ENCODE results near the gene ALPK3. TPM values are rescaled to one million over a fixed set of nuclear protein-coding genes. Genes with fewer than 3 reads are reported as not detected.
A peak's percentile ranks its signal among the peaks of the same experiment; 100 is the strongest.

The ALPK3 gene
- total RNA-seq, 2 experiments from 2014 or later, result 0.05 TPM

DNA sequence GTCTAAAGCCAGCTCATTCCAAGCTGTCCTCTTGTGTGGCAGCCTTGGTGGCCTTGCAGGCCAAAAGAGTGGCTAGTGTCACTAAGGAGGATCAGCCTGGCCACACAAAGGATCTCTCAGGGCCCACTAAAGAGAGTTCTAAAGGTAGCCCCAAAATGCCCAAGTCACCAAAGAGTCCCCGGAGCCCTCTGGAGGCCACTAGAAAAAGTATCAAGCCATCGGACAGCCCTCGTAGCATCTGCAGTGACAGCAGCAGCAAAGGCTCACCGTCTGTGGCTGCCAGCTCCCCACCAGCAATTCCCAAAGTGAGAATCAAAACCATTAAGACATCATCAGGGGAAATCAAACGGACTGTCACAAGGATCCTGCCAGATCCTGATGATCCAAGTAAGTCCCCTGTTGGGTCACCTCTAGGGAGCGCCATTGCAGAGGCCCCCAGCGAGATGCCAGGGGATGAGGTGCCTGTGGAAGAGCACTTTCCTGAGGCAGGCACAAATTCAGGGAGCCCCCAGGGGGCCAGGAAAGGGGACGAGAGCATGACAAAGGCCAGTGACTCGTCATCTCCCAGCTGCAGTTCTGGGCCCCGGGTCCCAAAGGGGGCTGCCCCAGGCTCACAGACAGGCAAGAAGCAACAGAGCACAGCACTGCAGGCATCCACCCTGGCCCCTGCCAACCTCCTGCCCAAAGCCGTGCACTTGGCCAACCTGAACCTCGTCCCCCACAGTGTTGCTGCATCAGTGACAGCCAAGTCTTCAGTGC is 33.5 kb upstream of the ALPK3 start:
- Mint-ChIP-seq H3K4me3 (no peak overlapping the region), H3K9me3 (ENCODE audit: low read depth) (no peaks in the 10 kb centered on the region), H3K27ac (peak overlapping the region; percentile 19), H3K4me1 (peaks cover 59% of the 10 kb centered on the region), H3K27me3 (no peaks in the 10 kb centered on the region), H3K36me3 (ENCODE audit: low read depth) (peaks cover 33% of the 10 kb centered on the region)
- intact Hi-C loops (cut with DNase I, micrococcal nuclease), result no loop called here
- ChIA-PET POLR2A (no interaction called here), CTCF (interaction anchor here (0.8 kb wide), 1 partner anchor 16 kb away, joined by 3 read pairs; no protein-coding TSS in a partner anchor)
- DNase-seq (peak; percentile 42), ATAC-seq (peak; percentile 18)

DNA sequence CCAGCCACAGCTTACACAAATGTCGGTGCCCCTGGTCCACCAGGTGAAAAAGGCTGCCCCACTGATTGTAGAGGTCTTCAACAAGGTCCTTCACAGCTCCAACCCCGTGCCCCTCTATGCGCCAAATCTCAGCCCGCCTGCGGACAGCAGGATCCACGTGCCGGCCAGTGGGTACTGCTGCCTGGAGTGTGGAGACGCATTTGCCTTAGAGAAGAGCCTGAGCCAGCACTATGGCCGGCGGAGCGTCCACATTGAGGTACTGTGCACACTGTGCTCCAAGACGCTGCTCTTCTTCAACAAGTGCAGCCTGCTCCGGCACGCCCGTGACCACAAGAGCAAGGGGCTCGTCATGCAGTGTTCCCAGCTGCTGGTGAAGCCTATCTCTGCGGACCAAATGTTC is 32.9 kb upstream of the ALPK3 start:
- Mint-ChIP-seq H3K36me3 (ENCODE audit: low read depth) (peaks cover 34% of the 10 kb centered on the region), H3K27me3 (no peaks in the 10 kb centered on the region), H3K27ac (no peak overlapping the region), H3K9me3 (ENCODE audit: low read depth) (no peaks in the 10 kb centered on the region), H3K4me1 (peaks cover 60% of the 10 kb centered on the region), H3K4me3 (no peak overlapping the region)
- intact Hi-C loops (cut with DNase I, micrococcal nuclease), result no loop called here
- DNase-seq, result no peak
- ChIA-PET POLR2A (no interaction called here), CTCF (interaction anchor here (0.8 kb wide), 1 partner anchor 17 kb away, joined by 3 read pairs; no protein-coding TSS in a partner anchor)
- ATAC-seq, result no peak

DNA sequence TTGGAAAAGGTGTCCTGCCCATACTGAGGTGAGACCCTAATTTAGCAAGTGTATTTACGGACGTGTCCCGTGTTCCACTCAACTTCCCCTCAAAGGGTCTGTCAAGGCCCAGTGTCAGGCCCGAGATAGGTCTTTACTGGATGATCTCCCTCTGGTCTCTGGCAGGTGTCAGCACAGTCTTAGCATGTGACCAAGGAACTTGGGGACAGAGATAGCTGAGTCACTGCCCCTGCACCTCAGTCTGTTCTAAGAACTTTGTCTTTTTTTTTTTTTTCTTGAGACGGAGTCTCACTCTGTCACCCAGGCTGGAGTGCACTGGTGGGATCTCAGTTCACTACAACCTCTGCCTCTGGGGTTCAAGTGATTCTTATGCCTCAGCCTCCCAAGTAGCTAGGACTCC is 32.1 kb upstream of the ALPK3 start:
- DNase-seq (no peak), ATAC-seq (peak; percentile 79)
- POLR2A ChIA-PET, result no interaction called here
- H3K4me1 Mint-ChIP-seq, result peaks cover 60% of the 10 kb centered on the region
- intact Hi-C loops (cut with DNase I, micrococcal nuclease), result no loop called here
- H3K36me3 Mint-ChIP-seq (ENCODE audit: low read depth), result peaks cover 30% of the 10 kb centered on the region
- H3K27ac Mint-ChIP-seq, result no peak overlapping the region
- no peak overlapping the region for H3K4me3 Mint-ChIP-seq
- H3K9me3 Mint-ChIP-seq (ENCODE audit: low read depth), result no peaks in the 10 kb centered on the region
- CTCF ChIA-PET, result no interaction called here
- no peaks in the 10 kb centered on the region for H3K27me3 Mint-ChIP-seq

DNA sequence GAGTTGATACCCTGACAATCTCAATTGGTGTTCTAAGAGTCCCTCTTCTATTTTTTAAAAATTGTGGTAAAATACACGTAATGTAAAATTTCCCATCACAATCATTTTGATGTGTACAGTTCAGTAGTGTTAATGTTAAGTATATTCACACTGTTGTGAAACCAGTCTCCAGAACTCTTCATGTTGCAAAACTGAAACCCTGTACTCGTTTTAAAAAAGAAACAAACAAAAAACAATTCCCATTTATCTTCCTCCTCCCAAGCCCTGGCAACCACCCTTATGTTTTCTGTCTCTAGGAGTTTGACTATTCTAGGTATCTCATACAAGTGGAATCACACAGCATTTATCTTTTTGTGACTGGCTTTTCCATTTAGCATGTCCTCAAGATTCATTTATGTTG is 28.7 kb upstream of the ALPK3 start:
- no peaks in the 10 kb centered on the region for H3K27me3 Mint-ChIP-seq
- H3K4me3 Mint-ChIP-seq, result no peak overlapping the region
- intact Hi-C loops (cut with DNase I, micrococcal nuclease), result no loop called here
- DNase-seq (no peak), ATAC-seq (no peak)
- peaks cover 43% of the 10 kb centered on the region for H3K4me1 Mint-ChIP-seq
- no peaks in the 10 kb centered on the region for H3K9me3 Mint-ChIP-seq (ENCODE audit: low read depth)
- ChIA-PET POLR2A (no interaction called here), CTCF (no interaction called here)
- no peak overlapping the region for H3K27ac Mint-ChIP-seq
- peaks cover 41% of the 10 kb centered on the region for H3K36me3 Mint-ChIP-seq (ENCODE audit: low read depth)

DNA sequence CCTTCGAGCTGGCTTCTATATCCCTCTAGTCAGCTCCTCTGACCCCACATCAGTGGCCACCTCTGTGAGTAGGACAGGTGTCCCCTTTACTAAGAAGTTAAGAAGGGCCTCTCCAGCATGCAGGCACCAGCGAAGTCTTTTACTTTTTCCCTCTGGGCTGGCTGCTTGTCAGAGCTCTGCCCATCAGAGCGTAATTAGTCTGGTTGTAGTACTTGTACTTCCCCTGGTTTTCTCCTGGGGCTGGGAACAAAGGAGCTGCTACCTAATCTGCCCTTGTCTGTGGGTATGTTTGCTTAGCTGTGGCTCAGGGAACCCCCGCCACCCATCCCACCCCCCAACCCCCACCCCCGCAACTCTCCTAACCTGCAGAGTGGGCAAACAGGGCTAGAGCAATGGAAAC is 27.4 kb upstream of the ALPK3 start:
- CTCF ChIA-PET, result interaction anchor here (0.6 kb wide), 1 partner anchor 214 kb away, joined by 3 read pairs; no protein-coding TSS in a partner anchor
- intact Hi-C loops (cut with DNase I, micrococcal nuclease), result no loop called here
- ATAC-seq, result no peak
- POLR2A ChIA-PET, result interaction anchor here (0.6 kb wide), 1 partner anchor 207 kb away, joined by 6 read pairs; no protein-coding TSS in a partner anchor
- H3K9me3 Mint-ChIP-seq (ENCODE audit: low read depth), result no peaks in the 10 kb centered on the region
- H3K4me3 Mint-ChIP-seq, result no peak overlapping the region
- H3K27me3 Mint-ChIP-seq, result no peaks in the 10 kb centered on the region
- DNase-seq, result no peak
- H3K36me3 Mint-ChIP-seq (ENCODE audit: low read depth), result peaks cover 32% of the 10 kb centered on the region
- H3K27ac Mint-ChIP-seq, result no peak overlapping the region
- peaks cover 31% of the 10 kb centered on the region for H3K4me1 Mint-ChIP-seq

DNA sequence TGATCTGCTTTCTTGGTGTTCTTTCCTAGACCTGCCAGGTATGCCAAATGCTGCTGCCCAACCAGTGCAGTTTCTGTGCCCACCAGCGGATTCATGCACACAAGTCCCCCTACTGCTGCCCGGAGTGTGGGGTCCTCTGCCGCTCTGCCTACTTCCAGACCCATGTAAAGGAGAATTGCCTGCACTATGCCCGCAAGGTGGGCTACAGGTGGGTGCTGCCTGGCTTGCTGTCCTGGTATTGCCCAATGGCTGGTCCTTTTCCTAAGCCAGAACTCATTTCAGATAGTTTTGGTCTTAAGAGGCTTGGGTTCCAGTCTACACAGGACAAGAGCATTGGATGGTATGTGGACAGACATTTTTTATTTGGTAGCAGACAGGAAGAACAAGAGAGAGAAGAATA is 26.5 kb upstream of the ALPK3 start:
- no peaks in the 10 kb centered on the region for H3K9me3 Mint-ChIP-seq (ENCODE audit: low read depth)
- no peak for ATAC-seq
- no peaks in the 10 kb centered on the region for H3K27me3 Mint-ChIP-seq
- H3K4me3 Mint-ChIP-seq, result no peak overlapping the region
- intact Hi-C loops (cut with DNase I, micrococcal nuclease), result no loop called here
- CTCF ChIA-PET, result interaction anchor here (0.5 to 1.2 kb wide), 2 partner anchors 135 to 179 kb away, joined by 3 read pairs; no protein-coding TSS in a partner anchor
- POLR2A ChIA-PET, result interaction anchor here (0.6 to 0.7 kb wide), 2 partner anchors 24 to 1309 kb away, joined by 3 read pairs; no protein-coding TSS in a partner anchor
- DNase-seq, result no peak
- H3K4me1 Mint-ChIP-seq, result peaks cover 22% of the 10 kb centered on the region
- H3K36me3 Mint-ChIP-seq (ENCODE audit: low read depth), result peaks cover 29% of the 10 kb centered on the region
- no peak overlapping the region for H3K27ac Mint-ChIP-seq

DNA sequence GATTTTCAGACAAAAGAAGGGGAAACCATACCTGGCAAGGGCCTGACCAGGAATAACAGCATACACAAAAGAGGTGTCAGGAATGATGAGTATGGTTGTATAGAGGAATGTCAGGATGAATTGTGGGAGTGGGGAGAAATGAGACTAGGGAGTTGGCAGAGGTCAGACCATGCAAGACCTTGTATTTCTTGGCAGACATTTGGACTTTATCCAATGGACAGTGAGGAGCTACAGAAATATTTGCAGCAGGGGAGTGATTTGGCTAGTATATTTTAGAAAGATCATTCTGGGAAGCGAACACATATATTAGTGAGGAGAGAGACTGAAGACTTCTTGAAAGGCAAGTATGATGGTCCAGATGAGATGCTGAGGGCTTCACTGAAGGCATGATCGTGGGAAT is 25.4 kb upstream of the ALPK3 start:
- no peak for DNase-seq
- H3K27ac Mint-ChIP-seq, result no peak overlapping the region
- H3K4me3 Mint-ChIP-seq, result no peak overlapping the region
- H3K9me3 Mint-ChIP-seq (ENCODE audit: low read depth), result no peaks in the 10 kb centered on the region
- intact Hi-C loops (cut with DNase I, micrococcal nuclease), result no loop called here
- peaks cover 25% of the 10 kb centered on the region for H3K36me3 Mint-ChIP-seq (ENCODE audit: low read depth)
- H3K27me3 Mint-ChIP-seq, result no peaks in the 10 kb centered on the region
- no peak for ATAC-seq
- POLR2A ChIA-PET, result no interaction called here
- CTCF ChIA-PET, result interaction anchor here (1.2 kb wide), 1 partner anchor 136 kb away, joined by 3 read pairs; no protein-coding TSS in a partner anchor
- H3K4me1 Mint-ChIP-seq, result peaks cover 14% of the 10 kb centered on the region

DNA sequence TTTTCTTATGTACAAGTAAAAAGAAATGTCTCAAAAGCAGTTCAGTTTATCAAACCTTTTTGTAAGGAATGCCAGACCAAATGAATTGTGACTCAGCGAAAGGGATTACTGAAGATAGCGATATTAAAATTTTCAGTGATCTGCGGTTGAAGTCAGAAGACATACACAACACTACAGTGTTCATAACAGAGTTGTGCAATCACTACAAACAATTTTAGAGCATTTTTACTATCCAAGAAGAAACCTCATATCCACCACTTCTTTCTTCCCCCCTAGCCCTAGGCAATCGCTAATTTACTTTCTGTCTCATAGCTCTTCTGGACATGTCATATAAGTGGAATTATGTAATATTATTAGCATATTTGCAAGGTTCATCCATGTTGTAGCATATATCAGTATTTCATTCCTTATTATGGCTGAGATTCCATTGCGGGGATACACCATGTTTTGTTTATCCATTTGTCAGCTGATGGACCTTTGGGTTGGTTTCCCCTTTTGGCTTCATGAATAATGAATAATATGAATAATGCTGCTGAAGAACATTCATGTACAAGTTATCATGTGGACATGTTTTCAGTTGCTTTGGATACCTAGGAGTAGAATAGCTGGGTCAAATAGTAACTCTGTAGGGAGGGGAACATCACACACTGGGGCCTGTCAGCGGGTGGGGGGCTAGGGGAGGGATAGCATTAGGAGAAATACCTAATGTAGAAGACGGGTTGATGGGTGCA is 23.6 kb upstream of the ALPK3 start:
- ATAC-seq, result no peak
- ChIA-PET CTCF (interaction anchor here (0.8 to 0.9 kb wide), 2 partner anchors 14 to 102 kb away, joined by 3 read pairs; no protein-coding TSS in a partner anchor), POLR2A (no interaction called here)
- intact Hi-C loops (cut with DNase I, micrococcal nuclease), result no loop called here
- no peaks in the 10 kb centered on the region for H3K27me3 Mint-ChIP-seq
- no peak overlapping the region for H3K4me3 Mint-ChIP-seq
- DNase-seq, result no peak
- peaks cover 3% of the 10 kb centered on the region for H3K4me1 Mint-ChIP-seq
- H3K9me3 Mint-ChIP-seq (ENCODE audit: low read depth), result no peaks in the 10 kb centered on the region
- H3K36me3 Mint-ChIP-seq (ENCODE audit: low read depth), result peaks cover 33% of the 10 kb centered on the region
- H3K27ac Mint-ChIP-seq, result no peak overlapping the region

DNA sequence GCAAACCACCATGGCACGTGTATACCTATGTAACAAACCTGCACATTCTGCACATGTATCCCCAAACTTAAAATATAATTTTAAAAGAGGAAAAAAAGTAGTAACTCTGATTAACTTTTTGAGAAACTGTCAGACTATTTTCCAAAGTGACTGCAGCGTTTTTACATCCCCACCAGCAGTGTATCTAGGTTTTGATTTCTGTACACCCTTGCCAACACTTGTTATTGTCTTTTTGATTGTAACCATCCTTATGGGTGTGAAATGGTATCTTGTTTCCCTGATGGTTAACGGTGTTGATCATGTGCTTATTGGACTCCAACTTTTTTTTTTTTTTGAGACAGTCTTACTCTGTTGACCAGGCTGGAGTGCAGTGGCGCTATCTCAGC is 23.0 kb upstream of the ALPK3 start:
- H3K4me1 Mint-ChIP-seq, result peaks cover 2% of the 10 kb centered on the region
- peaks cover 35% of the 10 kb centered on the region for H3K36me3 Mint-ChIP-seq (ENCODE audit: low read depth)

DNA sequence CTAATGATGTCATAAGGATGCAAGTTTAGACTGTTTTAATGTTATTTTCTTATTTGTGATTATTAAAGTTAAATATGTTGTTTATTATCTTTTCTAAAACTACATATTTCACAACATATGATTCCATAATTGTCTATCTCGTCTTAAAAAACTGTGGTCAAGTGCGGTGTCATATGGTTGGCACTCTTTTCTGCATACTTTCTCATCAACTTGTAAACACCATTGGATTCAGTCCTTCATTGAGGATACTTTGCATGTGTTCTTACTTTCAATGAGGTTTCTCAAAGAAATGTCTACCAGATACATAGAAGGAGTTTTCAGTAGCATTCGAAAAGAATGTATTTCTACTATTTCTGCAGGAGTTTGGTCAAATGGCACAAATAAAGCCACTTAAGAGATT is 22.0 kb upstream of the ALPK3 start:
- H3K4me1 Mint-ChIP-seq, result peaks cover 2% of the 10 kb centered on the region
- no peak overlapping the region for H3K27ac Mint-ChIP-seq
- DNase-seq (no peak), ATAC-seq (no peak)
- intact Hi-C loops (cut with DNase I, micrococcal nuclease), result no loop called here
- H3K27me3 Mint-ChIP-seq, result no peaks in the 10 kb centered on the region
- ChIA-PET CTCF (no interaction called here), POLR2A (no interaction called here)
- H3K4me3 Mint-ChIP-seq, result no peak overlapping the region
- peaks cover 42% of the 10 kb centered on the region for H3K36me3 Mint-ChIP-seq (ENCODE audit: low read depth)
- no peaks in the 10 kb centered on the region for H3K9me3 Mint-ChIP-seq (ENCODE audit: low read depth)

More for the DNA sequence above, 23.0 kb upstream of the ALPK3 start:
- intact Hi-C loops (cut with DNase I, micrococcal nuclease), result no loop called here
- DNase-seq (no peak), ATAC-seq (no peak)
- Mint-ChIP-seq H3K4me3 (no peak overlapping the region), H3K27ac (no peak overlapping the region), H3K27me3 (no peaks in the 10 kb centered on the region), H3K9me3 (ENCODE audit: low read depth) (no peaks in the 10 kb centered on the region)
- POLR2A ChIA-PET, result no interaction called here
- CTCF ChIA-PET, result interaction anchor here (0.8 kb wide), 1 partner anchor 15 kb away, joined by 3 read pairs; no protein-coding TSS in a partner anchor

DNA sequence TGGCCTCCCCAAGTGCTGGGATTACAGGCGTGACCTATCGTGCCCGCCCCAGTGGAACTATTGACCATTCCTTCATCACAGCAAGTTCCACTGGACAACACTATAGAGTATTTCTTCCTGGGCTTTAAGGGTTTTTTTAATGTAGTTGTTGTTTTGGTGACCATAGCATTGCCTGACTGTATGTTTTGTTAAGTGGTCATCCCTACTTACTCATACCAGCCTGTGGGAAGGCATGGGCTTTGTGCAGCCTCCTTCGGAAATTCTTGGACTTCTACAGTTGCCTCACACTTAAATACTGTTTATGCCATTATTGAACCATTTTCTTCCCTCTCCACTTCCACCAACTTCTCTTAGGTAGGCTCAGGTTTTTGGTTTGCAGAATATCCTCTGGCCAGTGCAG is 19.9 kb upstream of the ALPK3 start:
- CTCF ChIA-PET, result interaction anchor here (0.6 to 0.7 kb wide), 2 partner anchors 14 to 85 kb away, joined by 4 to 5 read pairs; no protein-coding TSS in a partner anchor
- POLR2A ChIA-PET, result no interaction called here
- no peak for DNase-seq
- intact Hi-C loops (cut with DNase I, micrococcal nuclease), result no loop called here
- no peak for ATAC-seq
- peaks cover 37% of the 10 kb centered on the region for H3K36me3 Mint-ChIP-seq (ENCODE audit: low read depth)
- no peak overlapping the region for H3K4me3 Mint-ChIP-seq
- H3K27ac Mint-ChIP-seq, result no peak overlapping the region
- H3K27me3 Mint-ChIP-seq, result no peaks in the 10 kb centered on the region
- H3K9me3 Mint-ChIP-seq (ENCODE audit: low read depth), result no peaks in the 10 kb centered on the region
- H3K4me1 Mint-ChIP-seq, result no peaks in the 10 kb centered on the region

DNA sequence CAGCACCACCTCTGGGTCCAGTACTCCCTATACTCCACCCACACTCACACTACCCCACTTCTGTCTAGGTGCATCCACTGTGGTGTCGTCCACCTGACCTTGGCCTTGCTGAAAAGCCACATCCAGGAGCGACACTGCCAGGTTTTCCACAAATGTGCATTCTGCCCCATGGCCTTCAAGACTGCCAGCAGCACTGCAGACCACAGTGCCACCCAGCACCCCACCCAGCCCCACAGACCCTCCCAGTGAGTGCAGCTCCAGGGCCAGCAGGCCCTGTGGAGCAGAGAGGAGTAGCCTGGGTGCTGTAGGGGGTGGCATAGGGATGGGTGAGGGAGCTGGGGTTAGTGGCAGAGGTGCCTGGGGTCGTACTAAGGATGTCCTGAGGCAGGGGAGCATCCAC is 19.4 kb upstream of the ALPK3 start:
- DNase-seq (no peak), ATAC-seq (no peak)
- ChIA-PET POLR2A (no interaction called here), CTCF (no interaction called here)
- H3K4me3 Mint-ChIP-seq, result no peak overlapping the region
- H3K36me3 Mint-ChIP-seq (ENCODE audit: low read depth), result peaks cover 40% of the 10 kb centered on the region
- no peaks in the 10 kb centered on the region for H3K27me3 Mint-ChIP-seq
- H3K27ac Mint-ChIP-seq, result no peak overlapping the region
- intact Hi-C loops (cut with DNase I, micrococcal nuclease), result no loop called here
- H3K4me1 Mint-ChIP-seq, result no peaks in the 10 kb centered on the region
- no peaks in the 10 kb centered on the region for H3K9me3 Mint-ChIP-seq (ENCODE audit: low read depth)
